ENCODE measurements around the gene ACP6. TPM values are rescaled to one million over a fixed set of nuclear protein-coding genes. Genes with fewer than 3 reads are reported as not detected.
A peak's percentile ranks its signal among the peaks of the same experiment; 100 is the strongest.

The ACP6 gene
- total and polyA plus RNA-seq, 2 of the 13 experiments (the other 11 are each of a cell fraction or from before 2014, with no cell fraction given) = 18.1 to 33.7 TPM

GRCh38 chr1:147612366-147612765 lies 58.0 kb downstream of the ACP6 start (continued):
- peak; percentile 60; the same call in 1 of the 2 replicates for TF ChIP-seq ZNF609 (CRISPR knock-in tag; IDR thresholded peaks at IDR 0.05; ENCODE audit: borderline replicate concordance)
- peak; percentile 62 for TF ChIP-seq HHEX (CRISPR knock-in tag; IDR thresholded peaks at IDR 0.05)
- no peak for TF ChIP-seq ZEB1 (IDR thresholded peaks at IDR 0.05; ENCODE audit: insufficient replicate concordance, low read depth)
- no peak for TF ChIP-seq NPAS2 (CRISPR knock-in tag; IDR thresholded peaks at IDR 0.05; ENCODE audit: borderline replicate concordance)
- peak; percentile 51 for TF ChIP-seq ASH2L (IDR thresholded peaks at IDR 0.05; ENCODE audit: insufficient read length, low read depth, low read length)
- no peak for TF ChIP-seq RORA (CRISPR knock-in tag; IDR thresholded peaks at IDR 0.05)
- TF ChIP-seq YY1 (IDR thresholded peaks at IDR 0.05; ENCODE audit: insufficient read depth, insufficient replicate concordance, low read depth, low read length) = no peak
- no peak; the same call in 1 of the 2 replicates for TF ChIP-seq ZNF232 (CRISPR knock-in tag; IDR thresholded peaks at IDR 0.05; ENCODE audit: borderline replicate concordance)
- no peak for TF ChIP-seq CTCF (CRISPR knock-in tag; IDR thresholded peaks at IDR 0.05)
- no peak for TF ChIP-seq ZNF367 (CRISPR knock-in tag; IDR thresholded peaks at IDR 0.05; ENCODE audit: borderline replicate concordance)
- TF ChIP-seq RXRA (CRISPR knock-in tag; IDR thresholded peaks at IDR 0.05) = no peak
- no peak for TF ChIP-seq DDIT3 (CRISPR knock-in tag; IDR thresholded peaks at IDR 0.05)
- 0 out of 2 replicates have a peak, but pooled peaks have one; percentile 43 for TF ChIP-seq KDM4B (CRISPR knock-in tag; IDR thresholded peaks at IDR 0.05)
- no peak for TF ChIP-seq ZNF337 (CRISPR knock-in tag; IDR thresholded peaks at IDR 0.05; ENCODE audit: borderline replicate concordance, low read depth)
- TF ChIP-seq ARNT (IDR thresholded peaks at IDR 0.05) = no peak
- peak; percentile 21; the same call in 1 of the 2 replicates for TF ChIP-seq ARID3A (IDR thresholded peaks at IDR 0.05; ENCODE audit: low read depth, low read length)
- peak; percentile 51; the same call in 1 of the 2 replicates for TF ChIP-seq KDM1A (CRISPR knock-in tag; IDR thresholded peaks at IDR 0.05)
- TF ChIP-seq LCORL (IDR thresholded peaks at IDR 0.05) = no peak
- peak; percentile 70; the same call in 1 of the 2 replicates for TF ChIP-seq LCORL (CRISPR knock-in tag; IDR thresholded peaks at IDR 0.05)
- no peak for TF ChIP-seq TFDP2 (CRISPR knock-in tag; IDR thresholded peaks at IDR 0.05)
- TF ChIP-seq ISX (CRISPR knock-in tag; conservative IDR thresholded peaks at IDR 0.05) = no peak
- no peak for TF ChIP-seq ELF4 (CRISPR knock-in tag; IDR thresholded peaks at IDR 0.05; ENCODE audit: borderline replicate concordance)
